Measurements from ENCODE around the gene ELANE.
"Not testable (repeated sequence)": the region's sequence is repeated elsewhere in the genome, so short reads cannot be mapped to it uniquely, and the experiment has no call there.

Gene ELANE

GRCh38 chr19:811506-812048 lies 40.5 kb upstream of the ELANE start:
- H3K27me3 Mint-ChIP-seq, result no peaks in the 10 kb centered on the region
- H3K9me3 Mint-ChIP-seq, result peaks cover 9% of the 10 kb centered on the region
- no peak overlapping the region for H3K27ac Mint-ChIP-seq
- H3K4me1 Mint-ChIP-seq, result peaks cover 9% of the 10 kb centered on the region
- no peak overlapping the region for H3K4me3 Mint-ChIP-seq
- no peak for ATAC-seq
- peaks cover 69% of the 10 kb centered on the region for H3K36me3 Mint-ChIP-seq

GRCh38 chr19:812049-812746 lies 39.9 kb upstream of the ELANE start:
- Mint-ChIP-seq H3K9me3 (peaks cover 14% of the 10 kb centered on the region), H3K4me3 (no peak overlapping the region), H3K4me1 (peaks cover 7% of the 10 kb centered on the region), H3K27me3 (no peaks in the 10 kb centered on the region), H3K27ac (no peak overlapping the region), H3K36me3 (peaks cover 69% of the 10 kb centered on the region)
- ATAC-seq, result peak; percentile 36

GRCh38 chr19:812747-813218 lies 39.3 kb upstream of the ELANE start:
- no peak overlapping the region for H3K27ac Mint-ChIP-seq
- H3K4me1 Mint-ChIP-seq, result peaks cover under 1% of the 10 kb centered on the region
- ATAC-seq, result peak; percentile 31
- no peaks in the 10 kb centered on the region for H3K27me3 Mint-ChIP-seq
- no peak overlapping the region for H3K4me3 Mint-ChIP-seq
- H3K36me3 Mint-ChIP-seq, result peaks cover 63% of the 10 kb centered on the region
- peaks cover 14% of the 10 kb centered on the region for H3K9me3 Mint-ChIP-seq

- H3K9me3 Mint-ChIP-seq, result peaks cover 14% of the 10 kb centered on the region
Observed at GRCh38 chr19:813219-814151, 38.6 kb upstream of the ELANE start.

GRCh38 chr19:814152-815078 lies 37.7 kb upstream of the ELANE start:
- Mint-ChIP-seq H3K27ac (no peak overlapping the region), H3K4me3 (peak overlapping the region; percentile 1)

More at GRCh38 chr19:813219-814151, 38.6 kb upstream of the ELANE start:
- Mint-ChIP-seq H3K4me1 (no peaks in the 10 kb centered on the region), H3K4me3 (no peak overlapping the region), H3K27ac (no peak overlapping the region), H3K36me3 (peaks cover 59% of the 10 kb centered on the region), H3K27me3 (no peaks in the 10 kb centered on the region)
- ATAC-seq, result peak; percentile 58

GRCh38 chr19:815079-815774 lies 36.9 kb upstream of the ELANE start:
- no peak overlapping the region for H3K4me3 Mint-ChIP-seq
- H3K27me3 Mint-ChIP-seq, result no peaks in the 10 kb centered on the region
- no peaks in the 10 kb centered on the region for H3K4me1 Mint-ChIP-seq
- no peak overlapping the region for H3K27ac Mint-ChIP-seq
- peak; percentile 10 for ATAC-seq
- H3K9me3 Mint-ChIP-seq, result peaks cover 14% of the 10 kb centered on the region
- peaks cover 53% of the 10 kb centered on the region for H3K36me3 Mint-ChIP-seq

More at GRCh38 chr19:814152-815078, 37.7 kb upstream of the ELANE start:
- Mint-ChIP-seq H3K4me1 (no peaks in the 10 kb centered on the region), H3K9me3 (peaks cover 14% of the 10 kb centered on the region), H3K36me3 (peaks cover 59% of the 10 kb centered on the region), H3K27me3 (no peaks in the 10 kb centered on the region)
- peak; percentile 3 for ATAC-seq

GRCh38 chr19:815775-816499 lies 36.2 kb upstream of the ELANE start:
- Mint-ChIP-seq H3K36me3 (peaks cover 46% of the 10 kb centered on the region), H3K4me1 (no peaks in the 10 kb centered on the region), H3K9me3 (peaks cover 14% of the 10 kb centered on the region), H3K27ac (no peak overlapping the region), H3K4me3 (no peak overlapping the region), H3K27me3 (no peaks in the 10 kb centered on the region)
- ATAC-seq, result no peak

GRCh38 chr19:816500-816857 lies 35.6 kb upstream of the ELANE start:
- Mint-ChIP-seq H3K4me1 (no peaks in the 10 kb centered on the region), H3K27me3 (no peaks in the 10 kb centered on the region), H3K4me3 (no peak overlapping the region), H3K9me3 (peaks cover 14% of the 10 kb centered on the region), H3K36me3 (peaks cover 40% of the 10 kb centered on the region), H3K27ac (no peak overlapping the region)
- ATAC-seq, result no peak

- ATAC-seq, H3K4me1 Mint-ChIP-seq, H3K27ac Mint-ChIP-seq, H3K4me3 Mint-ChIP-seq: not testable (repeated sequence)
- Mint-ChIP-seq H3K36me3 (peaks cover 18% of the 10 kb centered on the region), H3K9me3 (peaks cover 14% of the 10 kb centered on the region), H3K27me3 (peaks cover 26% of the 10 kb centered on the region)
Observed at GRCh38 chr19:820212-820611, 31.9 kb upstream of the ELANE start.

- Mint-ChIP-seq H3K36me3 (peaks cover 9% of the 10 kb centered on the region), H3K4me3 (no peak overlapping the region), H3K9me3 (peaks cover 7% of the 10 kb centered on the region), H3K27me3 (peaks cover 28% of the 10 kb centered on the region), H3K4me1 (no peaks in the 10 kb centered on the region), H3K27ac (no peak overlapping the region)
- no peak for ATAC-seq
Observed at GRCh38 chr19:821231-821824, 30.8 kb upstream of the ELANE start.

- Mint-ChIP-seq H3K9me3 (peaks cover under 1% of the 10 kb centered on the region), H3K4me3 (no peak within 1 kb of the TSS), H3K27ac (no peak within 1 kb of the TSS), H3K27me3 (peaks cover 28% of the 10 kb centered on the region), H3K36me3 (peaks cover 2% of the 10 kb centered on the region), H3K4me1 (no peaks in the 10 kb centered on the region)
- peak; percentile 47 for ATAC-seq
Observed at GRCh38 chr19:821825-822503, 30.1 kb upstream of the ELANE start, which contains the start of gene PLPPR3. Gene PLPPR3 (minus strand): TSS chr19:821955. CDS start chr19:821559, 396 bp downstream.

- H3K27ac Mint-ChIP-seq, result no peak overlapping the region
- no peaks in the 10 kb centered on the region for H3K36me3 Mint-ChIP-seq
- H3K4me1 Mint-ChIP-seq, result no peaks in the 10 kb centered on the region
- H3K27me3 Mint-ChIP-seq, result peaks cover 43% of the 10 kb centered on the region
- no peak for ATAC-seq
- no peaks in the 10 kb centered on the region for H3K9me3 Mint-ChIP-seq
- no peak overlapping the region for H3K4me3 Mint-ChIP-seq
Observed at GRCh38 chr19:823565-824121, 28.5 kb upstream of the ELANE start.
